Osteocyte (in vitro differentiated cells): ENCODE results near the gene DNAJB2. TPM values are rescaled to one million over a fixed set of nuclear protein-coding genes. Genes with fewer than 3 reads are reported as not detected.

Experiments
- DNase-seq: peaks from one replicate; pipeline ENCODE4 v3.0.0; 2021; ENCODE audit warnings: mixed read lengths; ENCODE audit not compliant: unreplicated experiment; ENCODE audit errors: extremely low spot score
- H3K27ac Mint-ChIP-seq: one replicate; pipeline ENCODE4 v1.8.0; 2021; ENCODE audit warnings: mild to moderate bottlenecking, mixed read lengths; ENCODE audit not compliant: unreplicated experiment
- H3K27me3 Mint-ChIP-seq: one replicate; pipeline ENCODE4 v1.8.0; 2021; ENCODE audit warnings: mixed read lengths; ENCODE audit not compliant: unreplicated experiment
- H3K36me3 Mint-ChIP-seq: one replicate; pipeline ENCODE4 v1.8.0; 2021; ENCODE audit warnings: mixed read lengths; ENCODE audit not compliant: unreplicated experiment
- H3K4me1 Mint-ChIP-seq: one replicate; pipeline ENCODE4 v1.8.0; 2021; ENCODE audit warnings: mixed read lengths; ENCODE audit not compliant: unreplicated experiment
- H3K4me3 Mint-ChIP-seq: one replicate; pipeline ENCODE4 v1.8.0; 2021; ENCODE audit warnings: mild to moderate bottlenecking, moderate library complexity, mixed read lengths; ENCODE audit not compliant: unreplicated experiment
- H3K9me3 Mint-ChIP-seq: one replicate; pipeline ENCODE4 v1.8.0; 2021; ENCODE audit warnings: mixed read lengths; ENCODE audit not compliant: unreplicated experiment
- CTCF ChIP-seq: fragments of 200-600 bp; sonication (generic); IDR thresholded peaks from 2 replicates; pipeline ENCODE4 v1.5.0; 2021; ENCODE audit warnings: antibody characterized with exemption, mild to moderate bottlenecking, moderate library complexity
- total RNA-seq: library from RNA; stranded (reverse); gene quantifications from 2 replicates; pipeline ENCODE4 v1.2.1, GENCODE V29; 2021

Gene DNAJB2
- total RNA-seq, 1 donor from 2014 or later: 43.3 TPM

- Mint-ChIP-seq H3K4me1 (no peaks in the 10 kb centered on the region), H3K36me3 (no peaks in the 10 kb centered on the region), H3K27ac (no peak overlapping the region), H3K27me3 (peaks cover 37% of the 10 kb centered on the region), H3K9me3 (no peaks in the 10 kb centered on the region), H3K4me3 (no peak overlapping the region)
- TF ChIP-seq CTCF: no peak
- no peak for DNase-seq
Measured at GRCh38 chr2:219261024-219261855, 17.9 kb upstream of the DNAJB2 start.

GRCh38 chr2:219266232-219266631, 12.9 kb upstream of the DNAJB2 start:
- H3K27ac Mint-ChIP-seq: no peak overlapping the region
- H3K36me3 Mint-ChIP-seq: no peaks in the 10 kb centered on the region
- DNase-seq: no peak
- no peak overlapping the region for H3K4me3 Mint-ChIP-seq
- peaks cover 15% of the 10 kb centered on the region for H3K27me3 Mint-ChIP-seq
- no peaks in the 10 kb centered on the region for H3K4me1 Mint-ChIP-seq
- no peaks in the 10 kb centered on the region for H3K9me3 Mint-ChIP-seq
- TF ChIP-seq CTCF: no peak

- Mint-ChIP-seq H3K36me3 (no peaks in the 10 kb centered on the region), H3K4me3 (no peak overlapping the region), H3K4me1 (no peaks in the 10 kb centered on the region), H3K27ac (no peak overlapping the region), H3K9me3 (no peaks in the 10 kb centered on the region), H3K27me3 (peaks cover 8% of the 10 kb centered on the region)
- no peak for DNase-seq
- TF ChIP-seq CTCF: no peak
Measured at GRCh38 chr2:219266886-219267285, 12.3 kb upstream of the DNAJB2 start.

GRCh38 chr2:219268294-219268693, 10.9 kb upstream of the DNAJB2 start:
- TF ChIP-seq CTCF: no peak
- no peak for DNase-seq
- H3K9me3 Mint-ChIP-seq: no peaks in the 10 kb centered on the region
- no peak overlapping the region for H3K4me3 Mint-ChIP-seq
- H3K27ac Mint-ChIP-seq: no peak overlapping the region
- H3K27me3 Mint-ChIP-seq: peaks cover 4% of the 10 kb centered on the region
- no peaks in the 10 kb centered on the region for H3K36me3 Mint-ChIP-seq
- no peaks in the 10 kb centered on the region for H3K4me1 Mint-ChIP-seq

- H3K4me3 Mint-ChIP-seq: no peak overlapping the region
- H3K4me1 Mint-ChIP-seq: peaks cover 10% of the 10 kb centered on the region
- no peaks in the 10 kb centered on the region for H3K9me3 Mint-ChIP-seq
- no peak for TF ChIP-seq CTCF
- H3K27ac Mint-ChIP-seq: no peak overlapping the region
- no peaks in the 10 kb centered on the region for H3K36me3 Mint-ChIP-seq
- peaks cover 4% of the 10 kb centered on the region for H3K27me3 Mint-ChIP-seq
- no peak for DNase-seq
Measured at GRCh38 chr2:219269362-219270054, 9.7 kb upstream of the DNAJB2 start.
